ENCODE results near the gene C7orf57. TPM values are rescaled to one million over a fixed set of nuclear protein-coding genes. Genes with fewer than 3 reads are reported as not detected.

C7orf57 gene
- total RNA-seq, 1 donor from 2014 or later: 0.53 TPM

GRCh38 chr7:48108959-48109847 lies 73.9 kb downstream of the C7orf57 start:
- FAIRE-seq (no peak), DNase-seq (ENCODE audit: low read depth) (no peak)
- Histone ChIP-seq H3K27me3 (ENCODE audit: control insufficient read depth, insufficient read depth, low read length) (no peaks in the 10 kb centered on the region), H3K4me3 (ENCODE audit: low read depth, low read length) (no peak overlapping the region), H3K36me3 (ENCODE audit: control insufficient read depth, insufficient read depth, low read length) (peaks cover 20% of the 10 kb centered on the region)
- TF ChIP-seq, protein P1, sequence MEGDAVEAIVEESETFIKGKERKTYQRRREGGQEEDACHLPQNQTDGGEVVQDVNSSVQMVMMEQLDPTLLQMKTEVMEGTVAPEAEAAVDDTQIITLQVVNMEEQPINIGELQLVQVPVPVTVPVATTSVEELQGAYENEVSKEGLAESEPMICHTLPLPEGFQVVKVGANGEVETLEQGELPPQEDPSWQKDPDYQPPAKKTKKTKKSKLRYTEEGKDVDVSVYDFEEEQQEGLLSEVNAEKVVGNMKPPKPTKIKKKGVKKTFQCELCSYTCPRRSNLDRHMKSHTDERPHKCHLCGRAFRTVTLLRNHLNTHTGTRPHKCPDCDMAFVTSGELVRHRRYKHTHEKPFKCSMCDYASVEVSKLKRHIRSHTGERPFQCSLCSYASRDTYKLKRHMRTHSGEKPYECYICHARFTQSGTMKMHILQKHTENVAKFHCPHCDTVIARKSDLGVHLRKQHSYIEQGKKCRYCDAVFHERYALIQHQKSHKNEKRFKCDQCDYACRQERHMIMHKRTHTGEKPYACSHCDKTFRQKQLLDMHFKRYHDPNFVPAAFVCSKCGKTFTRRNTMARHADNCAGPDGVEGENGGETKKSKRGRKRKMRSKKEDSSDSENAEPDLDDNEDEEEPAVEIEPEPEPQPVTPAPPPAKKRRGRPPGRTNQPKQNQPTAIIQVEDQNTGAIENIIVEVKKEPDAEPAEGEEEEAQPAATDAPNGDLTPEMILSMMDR (IDR thresholded peaks at IDR 0.05; ENCODE audit: insufficient read depth, low read length, severe bottlenecking): no peak

- DNase-seq (ENCODE audit: low read depth) (peak; percentile 84), FAIRE-seq (peak; percentile 97)
- Histone ChIP-seq H3K27me3 (ENCODE audit: control insufficient read depth, insufficient read depth, low read length) (no peaks in the 10 kb centered on the region), H3K36me3 (ENCODE audit: control insufficient read depth, insufficient read depth, low read length) (peaks cover 17% of the 10 kb centered on the region), H3K4me3 (ENCODE audit: low read depth, low read length) (no peak overlapping the region)
- TF ChIP-seq, protein P1 (IDR thresholded peaks at IDR 0.05; ENCODE audit: insufficient read depth, low read length, severe bottlenecking): peak; percentile 98
Observed at GRCh38 chr7:48109848-48110663, 74.7 kb downstream of the C7orf57 start.

GRCh38 chr7:48110868-48111267 lies 75.5 kb downstream of the C7orf57 start:
- TF ChIP-seq, protein P1 (IDR thresholded peaks at IDR 0.05; ENCODE audit: insufficient read depth, low read length, severe bottlenecking): no peak
- Histone ChIP-seq H3K36me3 (ENCODE audit: control insufficient read depth, insufficient read depth, low read length) (peaks cover 12% of the 10 kb centered on the region), H3K27me3 (ENCODE audit: control insufficient read depth, insufficient read depth, low read length) (no peaks in the 10 kb centered on the region), H3K4me3 (ENCODE audit: low read depth, low read length) (no peak overlapping the region)
- no peak for DNase-seq (ENCODE audit: low read depth)
- no peak for FAIRE-seq

Other genes starting within 250 kb of the C7orf57 start
- under 0.01 and 0.26 TPM in 2 replicates for gene PKD1L1, start 87.1 kb upstream of the C7orf57 start, total RNA-seq
- gene HUS1, start 55.9 kb upstream of the C7orf57 start, total RNA-seq: 19.5 and 19.7 TPM in 2 replicates
- 0.51 and 0.79 TPM in 2 replicates for gene SUN3, start 6.4 kb upstream of the C7orf57 start, total RNA-seq
- 762 and 1,034 TPM in 2 replicates for gene UPP1, start 53.7 kb downstream of the C7orf57 start, total RNA-seq
- 0.79 and 1.2 TPM in 2 replicates for gene ABCA13, start 135.9 kb downstream of the C7orf57 start, total RNA-seq

Measured in bronchial epithelial cell (primary cell).